T1000 (cell line): Measurements from ENCODE around the gene LAMA2.

ENCODE experiments used
- DNase-seq: peaks from one replicate; lab custom pipeline; 2025; ENCODE audit warnings: mixed read lengths; lab: John Stamatoyannopoulos, UW

Gene LAMA2

GRCh38 chr6:129307845-129308244, 424.9 kb downstream of the LAMA2 start:
- no peak for DNase-seq

GRCh38 chr6:129309154-129309553, 426.2 kb downstream of the LAMA2 start:
- no peak for DNase-seq

GRCh38 chr6:129312880-129313279, 429.9 kb downstream of the LAMA2 start:
- no peak for DNase-seq

GRCh38 chr6:129314575-129314974, 431.6 kb downstream of the LAMA2 start:
- DNase-seq = no peak

- peak; percentile 14 for DNase-seq
Measured at GRCh38 chr6:129317931-129318820, 435.2 kb downstream of the LAMA2 start.

- no peak for DNase-seq
Measured at GRCh38 chr6:129320892-129321291, 438.0 kb downstream of the LAMA2 start.

- DNase-seq = no peak
Measured at GRCh38 chr6:129321303-129321702, 438.4 kb downstream of the LAMA2 start.

GRCh38 chr6:129324345-129324744, 441.4 kb downstream of the LAMA2 start:
- DNase-seq = no peak

GRCh38 chr6:129329678-129330077, 446.7 kb downstream of the LAMA2 start:
- DNase-seq = no peak

- no peak for DNase-seq
Measured at GRCh38 chr6:129331450-129332138, 448.7 kb downstream of the LAMA2 start.

- no peak for DNase-seq
Measured at GRCh38 chr6:129335792-129336191, 452.9 kb downstream of the LAMA2 start.

- no peak for DNase-seq
Measured at GRCh38 chr6:129338683-129339082, 455.7 kb downstream of the LAMA2 start.

- no peak for DNase-seq
Measured at GRCh38 chr6:129340983-129341382, 458.0 kb downstream of the LAMA2 start.

- no peak for DNase-seq
Measured at GRCh38 chr6:129342243-129342642, 459.3 kb downstream of the LAMA2 start.

- no peak for DNase-seq
Measured at GRCh38 chr6:129342796-129343195, 459.9 kb downstream of the LAMA2 start.

- no peak for DNase-seq
Measured at GRCh38 chr6:129344379-129344778, 461.4 kb downstream of the LAMA2 start.

GRCh38 chr6:129345890-129346289, 463.0 kb downstream of the LAMA2 start:
- no peak for DNase-seq

- DNase-seq = no peak
Measured at GRCh38 chr6:129346964-129347363, 464.0 kb downstream of the LAMA2 start.

- DNase-seq = no peak
Measured at GRCh38 chr6:129350278-129350677, 467.3 kb downstream of the LAMA2 start.

GRCh38 chr6:129351807-129352206, 468.9 kb downstream of the LAMA2 start:
- DNase-seq = no peak

- no peak for DNase-seq
Measured at GRCh38 chr6:129353067-129353466, 470.1 kb downstream of the LAMA2 start.

GRCh38 chr6:129356129-129356528, 473.2 kb downstream of the LAMA2 start:
- no peak for DNase-seq
